Fibroblast of mammary gland (primary cell): Measurements from ENCODE around the gene RBM28.

Source experiments
- DNase-seq: peaks from one replicate; pipeline ENCODE4 v3.0.0-alpha.2; 2010; ENCODE audit warnings: low read depth
- H3K4me3 ChIP-seq: 2 replicates; pipeline ENCODE4 v1.5.1; 2011; ENCODE audit warnings: low read depth, mild to moderate bottlenecking, low read length, moderate library complexity; ENCODE audit not compliant: control insufficient read depth
- CTCF ChIP-seq: conservative IDR thresholded peaks from 2 replicates; pipeline ENCODE4 v1.5.1; 2011; ENCODE audit warnings: low read depth, low read length, inconsistent platforms; ENCODE audit not compliant: control insufficient read depth, insufficient read depth

RBM28 gene

GRCh38 chr7:128343554-128344430 is at the start of gene RBM28:
Gene RBM28, minus strand, starts transcription at chr7:128343908. Its CDS starts 115 bp downstream, at chr7:128343793.
- H3K4me3 ChIP-seq, result peak within 1 kb of the TSS; percentile 81
- TF ChIP-seq CTCF, result no peak
- peak; percentile 89 for DNase-seq

- DNase-seq, result no peak
- no peak for TF ChIP-seq CTCF
- H3K4me3 ChIP-seq, result no peak overlapping the region
Observed at GRCh38 chr7:128392446-128393327, 49.0 kb upstream of the RBM28 start.

- H3K4me3 ChIP-seq, result no peak overlapping the region
- no peak for DNase-seq
- TF ChIP-seq CTCF, result no peak
Observed at GRCh38 chr7:128391805-128392204, 48.1 kb upstream of the RBM28 start.

GRCh38 chr7:128390871-128391565 is 47.3 kb upstream of the RBM28 start:
- TF ChIP-seq CTCF, result no peak
- no peak overlapping the region for H3K4me3 ChIP-seq
- DNase-seq, result no peak

GRCh38 chr7:128389618-128390329 is 46.1 kb upstream of the RBM28 start:
- DNase-seq, result no peak
- no peak for TF ChIP-seq CTCF
- H3K4me3 ChIP-seq, result no peak overlapping the region
